Liver (tissue), 3 donors: ENCODE data around the gene PLCG2.

ENCODE experiments used
- ATF3 ChIP-seq: IDR thresholded peaks from 2 replicates; pipeline ENCODE4 v1.6.1; 2016; ENCODE audit warnings: antibody characterized with exemption
- CTCF ChIP-seq: fragments of 150-350 bp; IDR thresholded peaks from 2 replicates; pipeline ENCODE4 v1.5.1; 2017; ENCODE audit warnings: improper control_type of control experiment, low read depth, low read length; ENCODE audit not compliant: missing input control
- FOXA2 ChIP-seq: IDR thresholded peaks from 2 replicates; pipeline ENCODE4 v1.6.1; 2016; ENCODE audit warnings: antibody characterized with exemption
- HNF4A ChIP-seq, 2 donors: conservative IDR thresholded peaks; 2 replicates each; pipeline ENCODE4 v1.6.1; 2016; ENCODE audit warnings: antibody characterized with exemption in 2 of 2, mild to moderate bottlenecking in 2 of 2
- JUND ChIP-seq, 2 donors: IDR thresholded peaks; 2 replicates each; pipeline ENCODE4 v1.6.1; 2016; ENCODE audit warnings: antibody characterized with exemption in 2 of 2
- MAX ChIP-seq: IDR thresholded peaks from 2 replicates; pipeline ENCODE4 v1.6.1; 2016; ENCODE audit warnings: antibody characterized with exemption
- NR2F2 ChIP-seq: IDR thresholded peaks from 2 replicates; pipeline ENCODE4 v1.6.1; 2016; ENCODE audit warnings: antibody characterized with exemption
- RAD21 ChIP-seq, 2 donors: IDR thresholded peaks; 2 replicates each; pipeline ENCODE4 v1.6.1; 2016; ENCODE audit warnings: antibody characterized with exemption in 2 of 2, mild to moderate bottlenecking in 2 of 2
- REST ChIP-seq: IDR thresholded peaks from 2 replicates; pipeline ENCODE4 v1.6.1; 2016; ENCODE audit warnings: antibody characterized with exemption, mild to moderate bottlenecking
- RXRA ChIP-seq, 2 donors: IDR thresholded peaks; 2 replicates each; pipeline ENCODE4 v1.6.1; 2017 to 2018; ENCODE audit warnings: antibody characterized with exemption in 2 of 2, mild to moderate bottlenecking in 1 of 2
- SP1 ChIP-seq: IDR thresholded peaks from 2 replicates; pipeline ENCODE4 v1.6.1; 2018; ENCODE audit warnings: antibody characterized with exemption, mild to moderate bottlenecking
- TAF1 ChIP-seq: conservative IDR thresholded peaks from 2 replicates; pipeline ENCODE4 v1.6.1; 2016; ENCODE audit warnings: antibody characterized with exemption, mild to moderate bottlenecking
- YY1 ChIP-seq: IDR thresholded peaks from 2 replicates; pipeline ENCODE4 v1.6.1; 2016; ENCODE audit warnings: antibody characterized with exemption, mild to moderate bottlenecking
- donor health status: healthy.
- donor health status: healthy.

- TF ChIP-seq CTCF (no peak), FOXA2 (no peak), MAX (no peak), JUND (IDR thresholded peaks at IDR 0.05) (no peak), RAD21 (IDR thresholded peaks at IDR 0.05) (no peak), YY1 (no peak), ATF3 (no peak), TAF1 (no peak), RXRA (IDR thresholded peaks at IDR 0.05) (no peak), NR2F2 (no peak), HNF4A (conservative IDR thresholded peaks at IDR 0.05) (no peak), SP1 (peak; percentile 26), REST (no peak)
Measured at GRCh38 chr16:81866820-81867440, 87.8 kb downstream of the PLCG2 start.
